Measurements from ENCODE around the gene SNX33.

Gene SNX33

DNA sequence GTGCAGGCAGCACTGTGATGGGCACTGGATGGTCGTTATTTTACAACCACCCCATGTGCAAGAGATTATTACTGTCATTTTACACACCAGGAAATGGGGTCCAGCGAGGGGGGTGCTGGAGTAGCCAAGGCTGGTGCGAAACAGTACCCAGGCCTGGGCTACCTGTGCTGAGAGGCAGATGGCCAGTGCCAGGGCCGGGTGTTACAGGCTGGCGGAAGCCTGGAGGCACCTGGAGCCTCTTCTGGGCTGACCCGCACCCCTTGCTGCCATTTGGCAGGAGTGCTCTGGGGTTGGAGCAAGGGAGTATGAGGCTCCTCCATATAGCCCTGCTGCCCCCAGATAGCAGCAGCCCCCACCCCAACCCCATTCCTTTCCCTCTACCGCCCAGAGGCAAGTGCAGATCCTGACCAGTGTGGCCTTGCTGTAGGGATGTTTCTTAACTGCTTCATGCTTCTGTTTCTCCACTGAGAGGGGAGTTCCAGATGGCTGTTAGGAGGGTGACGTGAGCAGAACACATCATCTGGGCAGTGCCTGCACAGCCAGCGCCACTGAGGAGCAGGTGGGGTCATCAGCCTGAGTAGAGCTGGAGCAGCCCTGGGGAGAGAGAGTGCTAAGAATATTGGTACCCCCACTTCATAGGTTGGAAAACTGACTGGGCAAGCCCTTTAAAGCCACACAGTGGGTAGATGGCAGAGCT, 15.3 kb downstream of the SNX33 start:
- no peak overlapping the region for H3K4me3 Mint-ChIP-seq
- no peak for DNase-seq
- H3K27ac Mint-ChIP-seq: peak overlapping the region; percentile 29
- peaks cover 5% of the 10 kb centered on the region for H3K36me3 Mint-ChIP-seq (ENCODE audit: low read depth)
- no peaks in the 10 kb centered on the region for H3K9me3 Mint-ChIP-seq
- no peak for TF ChIP-seq CTCF (IDR thresholded peaks at IDR 0.05)
- H3K4me1 Mint-ChIP-seq: peaks cover 10% of the 10 kb centered on the region
- peaks cover 11% of the 10 kb centered on the region for H3K27me3 Mint-ChIP-seq (ENCODE audit: low read depth, poor library complexity)

DNA sequence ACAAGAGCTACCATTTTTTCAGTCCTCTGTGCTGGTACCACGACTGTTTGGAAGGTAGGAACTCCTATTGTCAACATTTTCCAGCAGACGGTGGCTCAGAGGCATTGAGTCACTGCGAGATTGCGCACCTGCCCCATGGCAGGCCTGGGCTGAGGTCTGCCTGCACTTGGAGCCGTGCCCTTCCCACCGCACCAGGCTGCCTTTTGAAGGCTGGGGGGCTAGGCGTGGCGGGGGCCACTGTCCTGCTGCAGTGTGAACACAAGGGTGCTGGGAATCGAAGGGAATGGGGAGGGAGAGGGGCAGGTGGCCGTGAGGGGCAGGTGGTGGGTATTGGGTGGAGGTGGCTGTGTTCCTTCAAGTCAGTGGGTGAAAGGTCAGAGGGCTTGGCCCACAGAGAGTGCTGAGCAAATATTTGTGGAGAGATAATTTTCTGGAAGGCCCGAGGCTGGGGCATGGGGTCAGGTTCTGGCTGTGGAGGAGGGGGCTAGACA, 16.3 kb downstream of the SNX33 start:
- Mint-ChIP-seq H3K9me3 (no peaks in the 10 kb centered on the region), H3K27me3 (ENCODE audit: low read depth, poor library complexity) (peaks cover 14% of the 10 kb centered on the region), H3K27ac (no peak overlapping the region), H3K36me3 (ENCODE audit: low read depth) (peaks cover 5% of the 10 kb centered on the region), H3K4me3 (no peak overlapping the region), H3K4me1 (peaks cover 10% of the 10 kb centered on the region)
- TF ChIP-seq CTCF (IDR thresholded peaks at IDR 0.05): no peak
- DNase-seq: no peak

DNA sequence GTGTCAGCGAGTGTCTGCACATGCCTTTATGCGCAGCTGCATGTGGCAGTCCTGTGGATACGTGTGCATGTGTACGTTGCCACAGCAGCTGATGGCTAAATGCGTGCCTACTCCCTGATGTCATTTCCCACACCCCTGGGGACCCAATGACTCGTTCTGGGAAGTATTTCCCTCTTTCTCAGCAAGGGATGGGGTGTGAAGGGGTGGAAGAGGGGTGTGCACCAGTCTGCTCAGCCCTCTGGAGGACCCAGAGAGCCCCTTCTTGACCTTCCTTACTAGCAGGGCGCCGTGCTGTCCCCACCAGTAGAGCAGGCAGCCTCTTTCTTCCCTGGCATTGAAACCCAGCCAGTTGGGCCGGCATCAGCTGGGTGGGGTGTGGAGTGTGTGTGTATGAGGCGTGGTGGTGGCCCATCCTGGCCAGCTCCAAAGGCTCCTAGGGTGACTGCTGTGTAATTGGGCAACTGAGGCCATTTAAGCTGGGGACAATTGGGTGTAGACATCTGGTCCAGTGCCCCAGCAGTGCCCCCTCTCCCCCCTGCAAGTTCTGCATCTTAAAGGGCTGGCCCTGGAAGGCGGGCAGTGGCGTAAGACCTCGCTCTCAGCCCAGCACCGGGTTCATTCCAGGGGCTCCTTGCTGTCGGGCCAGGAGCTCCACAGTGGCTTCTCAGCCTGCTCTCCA, 19.2 kb downstream of the SNX33 start:
- no peaks in the 10 kb centered on the region for H3K9me3 Mint-ChIP-seq
- peaks cover 5% of the 10 kb centered on the region for H3K36me3 Mint-ChIP-seq (ENCODE audit: low read depth)
- no peak for DNase-seq
- H3K4me1 Mint-ChIP-seq: peaks cover 7% of the 10 kb centered on the region
- H3K27me3 Mint-ChIP-seq (ENCODE audit: low read depth, poor library complexity): peaks cover 14% of the 10 kb centered on the region
- H3K4me3 Mint-ChIP-seq: no peak overlapping the region
- no peak for TF ChIP-seq CTCF (IDR thresholded peaks at IDR 0.05)
- H3K27ac Mint-ChIP-seq: no peak overlapping the region

- no peak for TF ChIP-seq CTCF (IDR thresholded peaks at IDR 0.05)
- no peak overlapping the region for H3K4me3 Mint-ChIP-seq
- peaks cover 5% of the 10 kb centered on the region for H3K36me3 Mint-ChIP-seq (ENCODE audit: low read depth)
- peak overlapping the region; percentile 51 for H3K27ac Mint-ChIP-seq
- no peak for DNase-seq
- no peaks in the 10 kb centered on the region for H3K9me3 Mint-ChIP-seq
- peaks cover 10% of the 10 kb centered on the region for H3K27me3 Mint-ChIP-seq (ENCODE audit: low read depth, poor library complexity)
- peaks cover 29% of the 10 kb centered on the region for H3K4me1 Mint-ChIP-seq
Measured at GRCh38 chr15:75669191-75669878, 21.6 kb downstream of the SNX33 start.

- no peak for TF ChIP-seq CTCF (IDR thresholded peaks at IDR 0.05)
- Mint-ChIP-seq H3K4me3 (no peak overlapping the region), H3K27me3 (ENCODE audit: low read depth, poor library complexity) (peaks cover 7% of the 10 kb centered on the region), H3K27ac (peak overlapping the region; percentile 44), H3K36me3 (ENCODE audit: low read depth) (peaks cover 5% of the 10 kb centered on the region), H3K9me3 (no peaks in the 10 kb centered on the region), H3K4me1 (peaks cover 30% of the 10 kb centered on the region)
- DNase-seq: no peak
Measured at GRCh38 chr15:75669879-75670212, 22.1 kb downstream of the SNX33 start.
